Measurements from ENCODE around the gene LBHD1. TPM values are rescaled to one million over a fixed set of nuclear protein-coding genes. Genes with fewer than 3 reads are reported as not detected.

The LBHD1 gene
- total RNA-seq, 1 experiment from 2014 or later = 10.4 TPM

DNA sequence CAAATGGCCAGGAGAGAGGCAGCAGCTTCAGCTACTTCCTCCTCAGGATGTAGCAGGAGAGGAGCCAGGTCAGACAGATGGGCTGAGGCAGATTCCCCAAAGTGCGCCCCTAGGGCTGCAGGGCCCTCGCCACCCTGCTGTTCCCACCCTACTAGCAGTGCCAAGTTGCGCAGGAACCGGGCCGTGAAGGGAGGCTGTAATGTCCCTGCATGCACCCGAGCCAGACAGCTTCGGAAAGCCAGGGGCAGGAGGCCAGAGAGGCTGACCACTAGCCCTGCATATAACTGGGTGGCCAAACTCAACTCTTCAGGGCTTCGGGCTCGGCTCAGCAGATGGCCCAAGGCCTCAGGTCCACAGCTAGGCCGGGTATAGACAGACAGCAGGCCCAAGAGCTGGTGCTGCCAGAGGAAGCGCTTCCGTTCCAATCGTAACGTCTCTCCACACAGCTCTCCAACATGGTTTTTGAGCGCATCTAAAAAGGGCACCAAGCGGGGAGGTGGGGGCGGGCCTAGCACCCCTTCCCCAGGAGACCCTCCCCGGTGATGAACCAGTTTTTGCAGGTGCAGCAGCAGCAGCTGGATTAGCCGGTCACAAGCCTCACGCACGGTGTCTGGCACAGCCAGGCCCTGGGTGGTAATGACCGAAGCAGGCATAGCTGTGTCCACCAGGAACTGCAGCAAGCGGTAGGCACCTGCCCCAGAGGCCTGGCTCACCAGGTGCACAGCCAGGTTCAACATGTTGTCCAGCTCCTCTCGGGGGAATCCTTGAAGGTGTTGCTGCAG lies 23.7 kb downstream of the LBHD1 start:
- H3K9ac ChIP-seq (ENCODE audit: extremely low read depth, insufficient read length, low read length) = no peak overlapping the region
- H3K79me2 ChIP-seq (ENCODE audit: insufficient read depth, low read length) = peaks cover 12% of the 10 kb centered on the region; the same call in 1 of the 2 replicates

More for the DNA sequence above, 23.7 kb downstream of the LBHD1 start:
- H2AFZ ChIP-seq (ENCODE audit: low read length) = no peak overlapping the region
- Mint-ChIP-seq H3K27me3 (ENCODE audit: low read depth) (no peaks in the 10 kb centered on the region), H3K36me3 (ENCODE audit: insufficient read depth in 1 of 3, low read depth in 3 of 3) (peaks cover 14 to 38% (median 24%) of the 10 kb centered on the region in 3 experiments), H3K4me1 (peaks cover 12 to 14% of the 10 kb centered on the region in 2 experiments), H3K27ac (no peak overlapping the region), H3K4me3 (peak overlapping the region in 1 of 2 experiments; percentile 55; a peak in 2 of 5 replicates), H3K9me3 (no peaks in the 10 kb centered on the region)
- no peak overlapping the region for H3T11ph ChIP-seq (ENCODE audit: low read length)
- no peak overlapping the region for H4K5ac ChIP-seq (ENCODE audit: insufficient read length, low read depth, low read length)
- H2BK120ac ChIP-seq (ENCODE audit: low read depth, low read length, poor library complexity, severe bottlenecking) = no peak overlapping the region
- TF ChIP-seq, protein P1, sequence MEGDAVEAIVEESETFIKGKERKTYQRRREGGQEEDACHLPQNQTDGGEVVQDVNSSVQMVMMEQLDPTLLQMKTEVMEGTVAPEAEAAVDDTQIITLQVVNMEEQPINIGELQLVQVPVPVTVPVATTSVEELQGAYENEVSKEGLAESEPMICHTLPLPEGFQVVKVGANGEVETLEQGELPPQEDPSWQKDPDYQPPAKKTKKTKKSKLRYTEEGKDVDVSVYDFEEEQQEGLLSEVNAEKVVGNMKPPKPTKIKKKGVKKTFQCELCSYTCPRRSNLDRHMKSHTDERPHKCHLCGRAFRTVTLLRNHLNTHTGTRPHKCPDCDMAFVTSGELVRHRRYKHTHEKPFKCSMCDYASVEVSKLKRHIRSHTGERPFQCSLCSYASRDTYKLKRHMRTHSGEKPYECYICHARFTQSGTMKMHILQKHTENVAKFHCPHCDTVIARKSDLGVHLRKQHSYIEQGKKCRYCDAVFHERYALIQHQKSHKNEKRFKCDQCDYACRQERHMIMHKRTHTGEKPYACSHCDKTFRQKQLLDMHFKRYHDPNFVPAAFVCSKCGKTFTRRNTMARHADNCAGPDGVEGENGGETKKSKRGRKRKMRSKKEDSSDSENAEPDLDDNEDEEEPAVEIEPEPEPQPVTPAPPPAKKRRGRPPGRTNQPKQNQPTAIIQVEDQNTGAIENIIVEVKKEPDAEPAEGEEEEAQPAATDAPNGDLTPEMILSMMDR (conservative IDR thresholded peaks at IDR 0.05) = no peak
- no peaks in the 10 kb centered on the region for H3K79me1 ChIP-seq (ENCODE audit: insufficient read depth, low read depth, low read length, poor library complexity, severe bottlenecking)
- no peaks in the 10 kb centered on the region for H3K27me3 ChIP-seq (ENCODE audit: insufficient read depth, low read length)
- no peak overlapping the region for H2BK15ac ChIP-seq (ENCODE audit: low read depth, low read length)
- no peak overlapping the region for H2BK12ac ChIP-seq (ENCODE audit: insufficient read length, low read depth, low read length)
- no peak for DNase-seq
- H3K4ac ChIP-seq (ENCODE audit: low read depth, low read length) = no peak overlapping the region
- no peak overlapping the region for H3K18ac ChIP-seq (ENCODE audit: insufficient read length, low read depth, low read length)
- H3K4me1 ChIP-seq (ENCODE audit: insufficient read depth, low read length) = peaks cover 3% of the 10 kb centered on the region; the same call in 1 of the 2 replicates
- no peak overlapping the region for H3K56ac ChIP-seq (ENCODE audit: insufficient read length, low read depth, low read length)
- no peak overlapping the region for H4K91ac ChIP-seq (ENCODE audit: insufficient read length, low read depth, low read length)
- no peak overlapping the region for H2AK5ac ChIP-seq (ENCODE audit: insufficient read length, low read length)
- H4K20me1 ChIP-seq (ENCODE audit: control insufficient read depth, insufficient read depth, insufficient read length) = no peaks in the 10 kb centered on the region
- H4K8ac ChIP-seq (replicated peaks; ENCODE audit: insufficient read length, low read depth, low read length) = no peak overlapping the region
- H2BK20ac ChIP-seq (ENCODE audit: low read depth, low read length, poor library complexity, severe bottlenecking) = no peak overlapping the region
- peaks cover 9% of the 10 kb centered on the region for H3K23me2 ChIP-seq (ENCODE audit: insufficient read length, low read depth, low read length, poor library complexity, severe bottlenecking)
- no CpG with 5 or more reads among the region's 24 CpGs for WGBS (ENCODE audit: extremely low coverage, insufficient read length, low lambda C conversion rate)
- no peak overlapping the region for H3K14ac ChIP-seq (ENCODE audit: insufficient read depth, low read length)
- no peaks in the 10 kb centered on the region for H3K9me3 ChIP-seq (ENCODE audit: control insufficient read depth, low read depth, low read length)
- no peak overlapping the region for H2BK5ac ChIP-seq (ENCODE audit: insufficient read length, low read length)
- no peak overlapping the region for H3K27ac ChIP-seq (ENCODE audit: insufficient read length, low read depth, low read length)
- no peak overlapping the region for H3K4me2 ChIP-seq (ENCODE audit: insufficient read depth, insufficient read length, low read length)
- H3K23ac ChIP-seq (ENCODE audit: insufficient read length, low read depth, low read length) = no peak overlapping the region

Data from H9 (cell line).